Upper lobe of left lung (tissue), 4 donors: ENCODE results near the gene PHAF1.

Experiments used
- CTCF ChIP-seq, 6 experiments: fragments of 450-650 bp in 4 of 6; fragments of 200-600 bp in 2 of 6; sonication (generic) in 2 of 6; IDR thresholded peaks; one replicate each; pipeline ENCODE4 v1.5.1; 2016 to 2019; ENCODE audit warnings: antibody characterized with exemption in 6 of 6
- EP300 ChIP-seq, 4 donors: sonication (generic); formaldehyde crosslinking; IDR thresholded peaks; one replicate each; pipeline ENCODE4 v1.5.1; 2017; ENCODE audit warnings: antibody characterized with exemption in 4 of 4, control low read depth in 2 of 4

DNA sequence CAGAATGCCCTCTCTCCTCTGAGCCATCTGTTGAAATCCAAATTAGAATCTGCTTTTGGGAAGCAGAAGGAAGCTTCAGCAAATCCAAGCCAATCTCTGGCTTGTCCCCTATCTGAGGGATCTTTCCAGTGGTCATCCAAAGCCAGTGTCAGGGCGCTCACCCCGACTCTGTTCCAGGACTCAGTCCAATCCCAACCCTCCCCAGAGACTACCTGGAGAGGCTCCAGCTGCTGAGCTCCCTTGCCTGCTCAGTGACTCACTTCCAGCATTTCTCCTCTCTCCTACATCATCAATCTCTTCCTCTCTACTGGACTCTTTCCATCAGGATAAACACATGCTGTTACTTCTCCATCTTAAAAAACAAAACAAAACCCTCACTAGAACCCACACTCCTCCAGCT is 71.6 kb downstream of the PHAF1 start:
- TF ChIP-seq CTCF (IDR thresholded peaks at IDR 0.05), result no peak
- TF ChIP-seq EP300 (IDR thresholded peaks at IDR 0.05), result no peak
